ENCODE data around the gene EPB41L5.
"Not testable (repeated sequence)": the region's sequence is repeated elsewhere in the genome, so short reads cannot be mapped to it uniquely, and the experiment has no call there.

The EPB41L5 gene

DNA sequence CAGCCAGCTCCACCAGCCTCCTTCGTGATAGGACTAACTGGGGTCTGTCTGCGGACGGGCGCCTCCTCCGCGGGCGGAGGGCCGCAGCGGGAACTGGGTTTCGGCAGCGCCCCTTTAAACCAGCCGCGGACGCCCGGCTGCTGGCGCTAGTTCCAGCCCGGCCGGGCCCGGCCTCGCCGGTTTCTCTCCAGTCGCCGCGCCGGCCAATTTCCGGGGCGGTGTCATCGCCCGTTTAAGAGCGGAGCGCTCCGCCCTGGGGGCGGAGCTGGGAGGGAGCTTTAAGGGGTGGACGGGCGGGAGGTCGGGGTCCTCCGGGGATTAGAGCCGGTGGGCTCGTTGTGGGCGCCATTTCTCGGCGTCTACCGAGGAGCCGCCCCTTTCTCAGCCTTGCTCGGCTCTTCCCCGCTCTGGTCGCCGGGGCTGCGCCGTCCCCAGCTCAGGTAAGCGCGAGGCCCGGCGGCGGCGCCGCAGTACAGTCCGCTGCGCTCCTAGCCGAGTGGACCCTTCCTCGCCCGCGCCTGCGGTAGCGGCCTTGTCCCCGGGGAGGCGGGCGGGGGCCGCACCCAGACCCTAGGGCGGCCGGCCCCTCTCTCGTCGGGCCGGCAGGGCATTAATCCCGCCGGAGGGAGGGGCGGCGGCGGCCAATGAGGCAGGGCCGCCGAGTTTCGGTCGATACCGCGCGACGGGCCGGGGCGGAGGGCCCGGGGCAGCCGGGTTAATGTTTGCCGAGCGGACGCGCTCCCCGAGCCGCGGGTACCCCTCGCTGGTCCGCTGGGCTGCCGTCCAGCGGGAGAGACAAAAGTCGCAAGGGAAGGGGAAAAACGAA is at the start of gene EPB41L5:
Gene EPB41L5 (plus strand): TSS at position 307 of the 826 bp plus-strand sequence. CDS start 6,008 bp downstream, outside the sequence.
- DNase-seq: peak; percentile 95

GRCh38 chr2:119981896-119982295 is 31.0 kb upstream of the EPB41L5 start:
- DNase-seq: no peak

DNA sequence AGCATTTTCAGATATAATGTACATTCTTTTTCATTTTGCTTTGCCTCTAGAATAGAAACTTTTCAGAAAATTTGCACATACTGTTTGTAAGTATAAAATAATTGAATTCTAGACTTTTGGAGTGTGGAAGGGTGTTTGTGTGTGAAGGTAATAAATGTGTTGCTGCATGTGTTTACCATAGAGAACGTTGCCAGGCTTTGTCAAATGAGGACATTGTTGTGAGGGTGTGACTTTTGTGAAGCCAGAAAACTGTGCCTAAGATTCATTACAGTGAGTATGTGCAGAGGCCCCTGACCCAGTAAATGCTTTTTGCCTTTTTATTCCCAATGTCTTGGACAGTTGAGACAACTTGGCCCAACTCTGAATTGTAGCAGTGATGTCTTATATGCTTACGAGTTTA is 30.4 kb upstream of the EPB41L5 start:
- no peak for DNase-seq

DNA sequence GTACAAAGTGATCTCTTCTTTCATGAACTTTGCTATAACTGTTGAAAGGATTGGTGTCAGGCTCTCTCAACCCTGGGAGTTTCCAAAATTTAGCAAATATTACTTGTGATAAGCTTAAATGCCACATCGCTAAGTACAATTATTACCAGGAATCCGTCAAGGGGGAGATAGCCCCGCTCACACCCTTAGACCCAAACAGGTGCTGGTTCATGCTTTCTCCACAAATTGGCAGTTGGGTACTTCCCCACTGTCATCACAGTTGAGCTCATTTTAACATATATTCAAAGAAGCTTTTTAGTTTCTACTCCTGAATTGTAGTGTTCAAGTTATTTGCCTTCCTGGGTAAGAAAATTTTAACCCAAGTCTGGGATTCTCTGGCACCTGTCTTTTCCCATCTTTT is 29.8 kb upstream of the EPB41L5 start:
- DNase-seq: no peak

DNA sequence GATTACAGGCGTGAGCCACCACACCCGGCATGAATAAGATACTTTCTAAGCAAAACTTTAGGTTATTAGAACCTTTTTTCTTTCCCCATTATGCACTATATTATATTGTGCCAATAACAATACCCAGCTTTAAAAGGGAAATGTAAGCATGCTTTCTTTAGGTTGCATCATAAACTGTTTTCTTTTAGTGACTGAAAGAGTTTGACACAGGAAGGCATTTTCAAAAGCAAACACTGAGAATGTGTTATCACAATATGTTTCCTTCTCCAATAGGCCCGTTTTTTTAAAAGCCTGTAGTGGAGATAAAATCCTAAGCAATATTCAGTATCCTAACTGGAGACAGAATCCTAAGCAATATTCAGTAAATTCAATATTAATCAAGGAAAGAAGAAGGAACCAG is 16.7 kb upstream of the EPB41L5 start:
- no peak for DNase-seq

DNA sequence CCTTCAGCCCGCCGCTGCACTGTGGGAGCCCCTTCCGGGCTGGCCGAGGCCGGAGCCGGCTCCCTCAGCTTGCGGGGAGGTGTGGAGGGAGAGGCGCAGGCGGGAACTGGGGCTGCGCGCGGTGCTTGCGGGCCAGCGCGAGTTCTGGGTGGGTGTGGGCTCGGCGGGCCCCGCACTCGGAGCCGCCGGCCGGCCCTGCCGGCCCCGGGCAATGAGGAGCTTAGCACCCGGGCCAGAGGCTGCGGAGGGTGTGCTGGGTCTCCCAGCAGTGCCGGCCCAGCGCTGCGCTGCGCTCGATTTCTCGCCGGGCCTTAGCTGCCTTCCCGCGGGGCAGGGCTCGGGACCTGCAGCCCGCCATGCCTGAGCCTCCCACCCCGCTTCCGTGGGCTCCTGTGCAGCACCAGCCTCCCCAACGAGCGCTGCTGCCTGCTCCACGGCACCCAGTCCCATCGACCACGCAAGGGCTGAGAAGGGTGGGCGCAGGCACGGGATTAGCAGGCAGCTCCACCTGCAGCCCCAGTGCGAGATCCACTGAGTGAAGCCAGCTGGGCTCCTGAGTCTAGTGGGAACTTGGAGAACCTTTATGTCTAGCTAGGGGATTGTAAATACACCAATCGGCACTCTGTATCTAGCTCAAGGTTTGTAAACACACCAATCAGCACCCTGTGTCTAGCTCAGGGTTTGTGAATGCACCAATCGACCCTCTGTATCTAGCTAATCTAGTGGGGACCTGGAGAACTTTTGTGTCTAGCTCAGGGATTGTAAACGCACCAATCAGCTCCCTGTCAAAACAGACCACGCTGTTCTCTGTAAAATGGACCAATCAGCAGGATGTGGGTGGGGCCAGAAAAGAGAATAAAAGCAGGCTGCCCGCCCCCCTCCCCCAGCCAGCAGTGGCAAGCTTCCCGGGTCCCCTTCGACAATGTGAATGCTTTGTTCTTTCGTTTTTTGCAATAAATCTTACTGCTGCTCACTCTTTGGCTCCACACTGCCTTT is 15.7 kb upstream of the EPB41L5 start:
- not testable (repeated sequence) for DNase-seq

GRCh38 chr2:120001471-120001870 is 11.4 kb upstream of the EPB41L5 start:
- no peak for DNase-seq

DNA sequence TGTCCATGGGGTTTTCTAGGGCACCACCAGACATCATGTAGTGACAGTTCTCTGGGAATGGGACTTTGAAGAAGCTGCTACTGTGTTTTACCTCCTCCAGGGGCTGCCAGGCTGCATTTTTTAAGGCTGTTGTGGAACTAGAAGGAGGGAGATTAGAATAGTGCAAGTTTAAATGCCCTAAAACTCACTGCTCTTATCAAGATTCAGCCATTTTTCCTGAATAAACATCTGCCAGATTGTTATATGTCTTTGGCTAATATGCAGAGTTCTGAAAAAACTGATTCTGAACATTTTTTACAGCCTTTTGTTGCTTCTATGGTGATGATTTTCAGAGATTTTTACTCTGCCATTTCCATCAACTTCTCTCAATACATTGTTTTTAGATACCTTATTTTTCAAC is 8.6 kb upstream of the EPB41L5 start:
- DNase-seq: no peak

- DNase-seq: no peak
Observed at GRCh38 chr2:120005834-120006521, 6.9 kb upstream of the EPB41L5 start.

GRCh38 chr2:120007851-120008250 is 5.0 kb upstream of the EPB41L5 start:
- no peak for DNase-seq

DNA sequence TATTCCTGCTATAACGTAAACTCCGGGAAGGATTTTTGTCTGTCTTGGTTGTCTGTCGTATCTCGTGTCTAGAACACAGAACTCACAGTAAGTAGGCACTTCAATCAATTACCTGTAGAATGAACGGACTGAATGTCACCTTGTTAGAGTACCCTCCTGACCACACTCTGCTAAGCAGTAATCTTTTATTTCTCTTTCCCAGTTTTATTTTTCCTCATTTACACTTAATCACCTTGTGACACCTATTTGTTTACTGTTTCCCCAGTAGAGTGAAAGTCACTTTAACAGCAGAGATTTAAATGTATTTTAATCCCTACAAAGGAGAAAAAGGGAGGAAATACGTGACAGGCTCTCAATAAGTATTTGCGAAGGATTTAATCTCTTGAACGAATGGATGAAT is 514 bp upstream of the EPB41L5 start:
- DNase-seq: no peak

DNA sequence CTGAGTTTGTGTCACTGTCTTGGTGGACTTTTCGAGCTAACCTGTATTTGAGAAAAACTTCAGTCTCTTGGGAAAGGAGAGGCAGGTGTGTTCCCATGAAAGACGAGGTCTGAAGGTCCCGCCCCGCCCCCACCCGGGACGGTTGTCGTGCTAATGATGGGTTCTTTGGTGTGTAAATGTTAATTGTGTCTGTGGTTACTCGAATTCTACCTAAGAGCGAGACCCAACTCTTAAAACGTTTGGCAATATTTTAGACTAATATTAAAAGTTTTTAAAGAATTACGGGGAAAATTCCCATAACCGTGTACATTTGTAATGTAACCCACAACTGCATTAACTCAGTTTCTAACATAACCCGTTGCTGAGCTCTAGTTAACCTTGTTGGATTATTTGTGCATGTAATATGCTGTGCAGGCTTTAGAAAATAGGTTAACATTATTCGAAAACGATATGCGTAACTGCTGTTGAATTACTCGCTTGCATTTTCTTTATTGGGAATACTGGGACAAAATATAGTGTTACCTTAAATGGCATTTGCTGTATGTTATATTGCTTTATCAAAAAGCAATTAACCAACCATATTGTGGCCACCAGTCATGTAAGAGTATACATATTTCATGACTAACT is 833 bp downstream of the EPB41L5 start:
- DNase-seq: no peak

DNA sequence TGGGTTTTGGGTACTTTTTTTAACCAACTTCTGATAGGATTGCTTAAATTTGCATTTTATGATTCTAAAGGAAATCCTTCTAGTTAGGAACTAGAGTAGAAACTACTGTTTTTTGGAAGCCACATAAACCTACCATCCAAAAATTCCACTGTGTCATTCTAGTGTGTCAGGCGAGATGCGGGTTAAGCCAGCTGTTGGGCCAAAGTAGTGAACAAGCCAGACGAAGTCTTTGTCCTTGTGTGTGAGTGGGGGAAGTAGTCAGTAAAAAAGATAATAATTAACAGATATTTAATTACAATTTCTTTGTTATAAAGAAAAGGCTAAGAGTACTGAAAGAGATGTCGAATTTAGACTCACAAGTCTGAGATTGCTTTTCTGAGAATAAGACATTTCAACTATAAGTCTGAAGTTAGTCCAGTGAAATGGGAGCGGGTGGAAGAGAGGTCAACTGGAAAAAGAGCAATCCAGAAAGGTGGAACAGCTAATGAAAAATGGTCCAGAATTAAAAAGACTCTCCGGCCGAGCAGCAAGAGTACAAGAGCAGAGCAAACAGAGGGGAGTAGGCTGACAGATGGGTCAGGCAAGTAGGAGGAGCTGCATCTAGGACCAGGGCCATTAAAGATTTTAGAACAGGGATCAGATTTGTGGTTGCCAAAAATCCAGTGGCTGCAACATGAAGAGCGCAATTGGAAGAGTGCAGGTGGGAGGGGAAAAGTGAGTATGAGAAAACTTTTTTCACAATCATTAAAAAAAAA is 1.5 kb downstream of the EPB41L5 start:
- DNase-seq: no peak

GRCh38 chr2:120016800-120017199 is 3.9 kb downstream of the EPB41L5 start:
- DNase-seq: no peak

GRCh38 chr2:120017201-120017600 is 4.3 kb downstream of the EPB41L5 start:
- no peak for DNase-seq

DNA sequence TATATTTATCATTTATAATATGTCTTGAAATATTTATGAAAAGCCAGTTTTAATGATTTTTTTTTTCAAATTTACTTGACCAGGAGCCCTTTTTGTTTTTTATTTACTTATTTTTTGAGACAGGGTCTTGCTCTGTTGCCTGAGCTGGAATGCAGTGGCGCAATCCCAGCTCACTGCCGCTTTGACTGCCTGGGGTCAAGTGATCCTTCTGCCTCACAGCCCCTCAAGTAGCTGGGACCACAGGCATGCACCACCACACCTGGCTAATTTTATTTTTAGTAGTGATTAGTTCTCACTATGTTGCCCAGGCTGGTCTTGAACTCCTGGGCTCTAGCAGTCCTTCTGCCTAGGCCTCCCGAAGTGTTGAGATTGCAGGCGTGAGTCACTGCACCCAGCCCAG is 5.7 kb downstream of the EPB41L5 start:
- DNase-seq: no peak

DNA sequence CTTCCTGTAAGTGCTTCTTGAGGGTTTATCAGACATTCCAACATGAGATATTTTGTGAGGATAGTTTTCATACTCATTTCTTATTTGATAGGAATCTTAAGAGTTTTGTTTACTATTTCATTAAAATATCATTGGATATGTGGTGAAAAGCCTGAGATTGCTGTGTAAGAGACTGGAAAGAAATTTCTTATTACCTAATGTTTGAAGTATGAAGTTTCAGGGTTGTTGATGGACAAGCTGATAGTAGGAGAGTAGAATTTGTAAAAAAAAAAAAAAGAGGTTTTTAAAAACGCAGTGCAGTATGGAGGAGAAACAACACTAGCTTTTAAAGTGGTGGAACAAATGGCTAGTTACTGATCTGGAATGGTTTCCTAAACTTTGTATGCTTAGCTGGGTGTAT is 7.7 kb downstream of the EPB41L5 start:
- no peak for DNase-seq

- not testable (repeated sequence) for DNase-seq
Observed at GRCh38 chr2:120022505-120022904, 9.6 kb downstream of the EPB41L5 start.

- DNase-seq: no peak
Observed at GRCh38 chr2:120026890-120027289, 14.0 kb downstream of the EPB41L5 start.

GRCh38 chr2:120028795-120029194 is 15.9 kb downstream of the EPB41L5 start:
- DNase-seq: no peak

Data from fibroblast of skin of right biceps (primary cell).